OCI-LY1 (cell line): Measurements from ENCODE around the gene TKFC.

Experiments used
- CTCF ChIP-seq: fragments of 200-600 bp; sonication (generic), shearing (Covaris generic); IDR thresholded peaks from 2 replicates; pipeline ENCODE4 v1.5.1; 2017; ENCODE audit warnings: mild to moderate bottlenecking, antibody characterized with exemption, low read length, moderate library complexity, mixed read lengths
- EZH2 ChIP-seq: fragments of 200-600 bp; sonication (generic), shearing (Covaris generic); IDR thresholded peaks from 2 replicates; pipeline ENCODE4 v1.8.0; 2017; ENCODE audit warnings: borderline replicate concordance, mixed run types, mild to moderate bottlenecking, antibody characterized with exemption, low read length, moderate library complexity, mixed read lengths

- TF ChIP-seq CTCF (no peak), EZH2 (no peak)
Measured at GRCh38 chr11:61292356-61292755, 40.7 kb upstream of the TKFC start.
